UCSD-AML1 (cell line): Measurements from ENCODE around the gene SNRNP70.
"Not testable (repeated sequence)": the region's sequence is repeated elsewhere in the genome, so short reads cannot be mapped to it uniquely, and the experiment has no call there.

Experiments
- DNase-seq: peaks from one replicate; lab custom pipeline; 2025; ENCODE audit not compliant: unreplicated experiment; lab: John Stamatoyannopoulos, UW

The SNRNP70 gene

DNA sequence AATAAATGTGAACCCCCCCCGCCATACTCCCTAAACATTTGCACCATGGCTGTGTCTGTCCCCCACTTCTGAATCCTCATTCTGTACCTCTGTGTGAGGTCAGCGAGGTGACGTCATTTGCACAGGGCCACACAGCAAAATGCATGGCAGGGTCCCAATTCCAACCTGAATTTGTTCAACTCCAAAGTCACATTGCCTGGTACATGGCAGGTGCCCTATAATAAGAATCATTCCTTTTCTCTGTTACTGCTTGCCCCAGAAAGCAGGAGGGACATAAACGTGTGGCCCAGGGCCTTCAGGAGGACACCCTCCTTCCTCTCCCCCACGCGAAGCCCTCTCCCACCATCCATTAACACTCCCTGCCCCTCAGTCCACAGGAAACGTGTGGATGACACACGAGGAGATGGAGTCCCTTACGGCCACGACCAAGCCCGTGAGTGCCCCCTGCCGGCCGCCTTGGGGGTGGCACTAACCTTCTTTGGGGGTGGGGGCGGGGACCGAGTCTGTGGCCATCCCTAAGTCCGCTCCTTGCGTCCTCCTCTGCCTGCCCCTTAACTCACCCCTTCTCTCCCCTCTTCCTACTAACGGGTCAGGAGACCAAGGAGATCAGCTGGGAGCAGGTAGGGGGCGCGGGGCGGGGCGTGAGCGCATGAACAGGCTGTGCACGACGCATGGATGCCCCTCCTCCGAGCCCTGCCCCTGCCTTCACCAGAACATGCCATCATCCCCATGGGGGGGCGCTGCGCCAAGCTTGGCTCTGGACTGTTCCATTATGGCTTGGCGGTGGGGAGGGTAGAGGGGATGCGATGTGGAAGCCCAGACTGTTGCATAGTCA, 60.5 kb downstream of the SNRNP70 start:
- peak; percentile 95 for DNase-seq

DNA sequence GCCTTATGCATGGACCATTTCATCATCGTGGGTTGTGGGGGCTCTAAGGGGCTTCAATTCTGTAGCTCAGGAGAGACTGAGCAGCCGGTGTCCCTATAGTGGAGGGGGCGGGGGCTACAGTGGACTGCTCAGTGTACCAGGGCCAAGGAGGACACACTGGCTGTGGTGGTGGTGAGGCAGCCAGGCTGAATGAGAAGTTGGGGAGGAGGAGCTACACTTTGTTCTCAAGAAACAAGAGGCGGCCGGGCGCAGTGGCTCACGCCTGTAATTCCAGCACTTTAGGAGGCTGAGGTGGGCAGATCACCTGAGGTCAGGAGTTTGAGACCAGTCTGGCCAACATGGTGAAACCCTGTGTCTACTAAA, 61.1 kb downstream of the SNRNP70 start:
- not testable (repeated sequence) for DNase-seq

DNA sequence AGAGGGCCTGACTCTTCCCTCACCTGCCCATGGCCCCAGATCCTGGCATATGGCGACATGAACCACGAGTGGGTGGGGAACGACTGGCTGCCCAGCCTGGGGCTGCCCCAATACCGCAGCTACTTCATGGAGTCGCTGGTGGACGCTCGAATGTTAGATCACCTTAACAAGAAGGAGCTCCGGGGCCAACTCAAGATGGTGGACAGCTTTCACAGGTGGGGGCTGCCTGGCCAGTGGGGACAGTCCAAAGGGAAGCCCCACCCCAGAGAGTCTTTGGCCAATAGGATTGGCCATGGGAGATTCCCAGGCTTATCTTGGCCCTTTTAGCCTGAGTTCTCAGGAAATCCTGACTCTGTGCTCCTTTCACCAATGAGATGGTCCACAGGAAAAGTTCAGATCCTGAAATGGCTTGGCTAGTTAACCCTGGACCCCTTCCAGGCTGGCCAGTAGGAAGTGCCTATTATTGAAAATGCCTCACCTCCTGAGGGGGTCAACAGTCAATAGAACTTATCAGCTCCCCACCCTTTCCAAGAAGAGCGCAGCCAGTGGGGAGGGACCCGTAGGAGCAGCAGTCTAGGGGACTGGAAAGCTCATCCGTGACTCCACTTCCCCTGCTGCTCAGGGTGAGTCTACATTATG, 62.9 kb downstream of the SNRNP70 start:
- no peak for DNase-seq

DNA sequence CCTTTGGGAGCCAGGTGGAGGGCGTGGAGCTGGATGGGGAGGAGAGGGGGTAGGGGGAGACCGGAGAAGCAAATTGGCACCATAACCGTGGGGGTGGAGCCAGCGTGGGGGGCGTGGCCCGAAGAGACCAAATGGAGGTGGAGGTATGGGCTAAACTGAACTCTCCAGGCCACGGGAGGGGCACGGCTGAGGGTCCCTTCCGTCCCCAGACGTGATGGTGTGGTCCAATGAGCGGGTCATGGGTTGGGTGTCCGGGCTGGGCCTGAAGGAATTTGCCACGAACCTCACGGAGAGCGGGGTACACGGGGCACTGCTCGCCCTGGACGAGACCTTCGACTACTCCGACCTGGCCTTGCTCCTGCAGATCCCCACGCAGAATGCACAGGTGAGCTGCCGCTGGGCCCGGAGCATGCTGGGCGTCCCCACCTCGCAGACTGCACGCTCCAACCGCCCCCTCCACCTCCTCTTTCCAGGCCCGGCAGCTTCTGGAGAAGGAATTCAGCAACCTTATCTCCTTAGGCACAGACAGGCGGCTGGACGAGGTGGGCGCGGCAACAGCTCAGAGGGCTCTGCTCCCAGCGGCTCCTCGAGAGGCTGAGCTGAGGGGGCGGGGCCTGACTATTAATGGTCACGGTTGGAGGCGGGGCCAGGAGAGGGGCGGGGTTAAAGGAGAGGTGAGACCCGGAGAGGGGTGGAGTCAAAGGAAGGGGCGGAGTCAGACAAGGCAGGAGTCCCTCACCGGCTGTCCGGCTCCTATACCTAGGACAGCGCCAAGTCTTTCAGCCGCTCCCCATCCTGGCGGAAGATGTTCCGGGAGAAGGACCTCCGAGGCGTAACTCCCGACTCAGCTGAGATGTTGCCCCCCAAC, 63.8 kb downstream of the SNRNP70 start:
- peak; percentile 95 for DNase-seq

DNA sequence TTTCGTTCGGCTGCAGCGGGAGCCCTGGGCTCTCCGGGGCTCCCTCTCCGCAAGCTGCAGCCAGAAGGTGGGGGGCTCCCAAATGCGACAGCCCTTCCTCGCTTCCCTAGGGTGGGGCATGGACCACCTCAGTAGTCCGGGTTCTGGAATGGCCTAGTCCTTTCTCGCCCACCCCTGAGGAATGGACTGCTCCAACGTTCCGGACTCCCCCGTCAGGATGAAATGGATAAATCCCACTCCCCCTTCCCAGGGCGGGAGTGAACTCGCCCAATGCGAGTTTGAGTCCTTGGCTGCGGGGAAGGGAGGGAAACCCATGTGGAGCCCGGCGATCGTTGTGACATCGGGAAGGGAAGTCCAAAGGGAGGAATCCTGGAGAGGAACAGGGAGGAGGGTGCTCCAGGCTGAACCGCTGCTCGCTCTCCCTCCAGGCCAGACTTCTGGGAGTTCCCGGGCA, 64.4 kb downstream of the SNRNP70 start:
- peak; percentile 78 for DNase-seq

DNA sequence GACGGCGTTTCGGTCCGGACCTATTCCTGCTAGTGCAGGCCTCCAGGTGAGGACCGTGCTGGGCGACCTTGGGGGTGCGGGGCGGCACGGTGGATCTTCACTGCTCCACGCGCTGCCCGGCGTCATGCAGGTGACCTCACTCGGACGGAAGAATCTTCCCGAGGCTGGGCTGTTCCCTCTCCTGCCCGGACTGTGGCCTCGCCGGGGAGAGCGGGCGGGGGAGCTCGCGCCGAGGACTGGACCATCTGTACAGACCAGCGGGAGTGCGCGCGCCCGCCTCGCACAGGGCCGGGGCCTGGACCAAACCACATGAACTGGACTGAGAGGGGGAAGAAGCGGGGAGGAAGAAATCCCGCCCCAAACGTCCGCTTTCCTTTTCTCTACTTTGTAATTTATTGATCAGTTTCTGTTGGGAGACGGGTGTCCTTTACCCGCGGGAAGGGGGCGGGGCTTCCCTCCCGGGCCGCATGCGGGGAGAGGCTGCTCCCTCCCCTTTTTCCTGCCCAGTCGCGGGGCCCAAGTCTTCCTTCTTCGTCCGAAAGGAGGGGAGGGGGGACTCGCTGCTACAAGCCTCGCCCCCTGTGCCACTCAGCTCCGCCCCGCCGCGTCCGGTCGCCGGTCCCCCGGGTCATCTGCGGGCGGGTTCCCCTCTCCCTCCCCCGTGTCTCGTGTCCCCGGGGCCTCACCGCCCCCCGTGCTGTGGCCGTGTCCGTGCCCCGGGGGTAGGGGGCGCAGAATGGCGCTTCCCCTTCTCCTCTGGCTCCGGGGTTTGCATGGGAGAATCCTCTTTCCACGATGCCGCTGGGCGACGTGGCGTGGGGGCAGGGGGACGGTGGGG, 65.1 kb downstream of the SNRNP70 start:
- DNase-seq: peak; percentile 86

DNA sequence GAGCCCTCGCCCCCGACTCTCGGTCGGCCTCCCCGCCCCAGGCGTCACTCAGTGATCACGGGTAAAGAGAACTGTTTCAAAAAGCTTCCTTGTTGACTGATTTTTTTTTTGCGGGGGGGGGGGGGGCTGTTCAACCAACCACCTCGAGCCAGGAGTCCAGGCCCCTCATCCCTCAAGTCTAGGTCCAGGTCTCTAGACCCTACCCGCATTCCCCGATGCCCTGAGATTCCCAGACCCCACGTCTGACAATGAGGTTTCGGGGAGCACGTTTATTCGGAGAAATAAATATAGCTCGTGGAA, 65.6 kb downstream of the SNRNP70 start:
- no peak for DNase-seq

DNA sequence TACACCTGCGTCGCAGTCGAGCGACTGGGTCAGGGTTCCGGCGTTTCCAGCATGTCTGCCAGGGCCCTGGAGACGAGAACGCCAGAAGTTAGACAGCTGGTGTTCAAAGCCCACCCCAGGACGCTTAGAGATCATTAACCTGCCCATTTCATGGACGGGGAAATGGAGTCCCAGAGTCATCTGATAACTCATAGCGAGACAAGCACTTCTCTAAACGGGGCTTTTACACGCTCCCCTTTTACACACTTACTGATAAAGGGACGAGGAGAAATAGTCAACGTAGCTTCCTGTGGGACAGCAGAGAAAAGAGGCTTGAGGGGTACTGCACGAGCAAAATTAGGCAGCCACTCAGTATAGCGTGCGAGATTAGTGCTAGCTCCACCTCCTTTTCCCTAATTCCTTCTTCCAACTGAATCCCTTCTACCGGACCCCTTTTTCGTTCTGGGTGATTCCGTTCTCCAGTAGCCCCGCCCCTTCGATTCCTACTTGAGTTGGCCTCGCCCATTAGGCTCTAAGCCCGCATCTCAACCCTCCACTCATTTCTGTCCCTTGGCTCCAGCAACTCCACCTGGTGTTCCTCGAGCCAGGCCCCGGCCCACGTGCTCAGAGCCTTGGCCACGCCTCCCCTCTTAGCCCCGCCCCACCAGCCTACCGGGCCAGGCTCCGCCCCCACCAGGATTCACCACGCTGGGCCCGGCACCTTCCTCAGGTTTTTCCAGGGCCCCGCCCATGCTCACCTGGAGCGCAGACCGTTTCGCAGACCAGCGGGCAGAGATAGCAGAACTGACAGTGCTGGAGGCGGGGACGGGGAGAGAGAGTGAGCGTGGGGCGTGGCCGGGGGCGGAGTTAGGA, 66.2 kb downstream of the SNRNP70 start:
- DNase-seq: peak; percentile 65

DNA sequence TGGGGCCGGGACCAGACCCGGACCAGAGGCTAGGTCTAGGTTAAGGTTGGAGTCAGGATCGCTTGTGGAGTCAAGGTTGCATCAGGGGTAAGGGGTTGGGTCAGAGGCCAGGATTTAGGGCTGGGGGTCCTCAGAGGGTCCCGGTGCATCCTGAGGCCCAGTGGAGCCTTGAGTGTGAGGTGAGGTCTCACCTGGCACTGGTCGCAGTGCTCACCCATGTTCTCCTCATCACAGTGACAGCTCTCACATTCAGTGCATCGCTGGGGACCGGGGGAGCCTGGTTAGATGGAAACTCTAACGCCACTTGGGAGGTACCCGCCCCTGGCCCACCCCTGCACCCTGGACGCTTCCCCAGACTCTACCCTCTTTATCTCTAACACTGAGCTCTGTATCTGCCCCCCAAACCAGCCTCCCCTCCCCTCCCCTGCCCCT, 66.9 kb downstream of the SNRNP70 start:
- DNase-seq: no peak

DNA sequence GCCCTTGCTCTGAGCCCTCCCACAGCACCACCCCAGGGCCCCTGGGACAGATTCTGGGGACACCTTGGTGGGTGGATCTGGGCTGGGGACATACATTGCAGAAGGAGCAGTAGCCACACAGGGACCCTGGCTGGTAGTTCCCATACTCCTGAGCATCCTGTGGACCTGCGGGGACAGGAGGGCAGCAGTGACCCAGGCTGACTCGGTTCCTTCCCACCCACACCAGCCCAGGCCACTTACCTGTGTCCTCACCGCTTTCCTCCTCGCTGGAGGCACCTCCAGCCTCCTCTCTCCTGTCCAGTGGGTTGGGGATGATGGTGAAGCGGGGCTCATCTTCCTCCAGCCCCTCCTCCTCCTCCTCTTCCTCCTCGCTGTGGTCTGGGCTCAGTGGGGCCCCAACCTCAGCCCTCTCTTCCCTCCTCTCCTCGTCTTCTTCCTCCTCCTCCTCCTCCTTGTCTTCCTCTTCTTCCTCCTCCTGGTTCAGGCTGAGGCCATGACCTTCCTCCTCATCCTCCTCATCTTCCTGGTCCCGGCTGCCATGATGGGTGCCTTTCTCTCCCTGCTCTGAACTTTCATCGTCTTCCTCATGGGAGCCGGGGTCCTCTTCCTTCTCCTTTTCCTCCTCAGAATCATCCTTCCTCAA, 68.0 kb downstream of the SNRNP70 start:
- DNase-seq: no peak

DNA sequence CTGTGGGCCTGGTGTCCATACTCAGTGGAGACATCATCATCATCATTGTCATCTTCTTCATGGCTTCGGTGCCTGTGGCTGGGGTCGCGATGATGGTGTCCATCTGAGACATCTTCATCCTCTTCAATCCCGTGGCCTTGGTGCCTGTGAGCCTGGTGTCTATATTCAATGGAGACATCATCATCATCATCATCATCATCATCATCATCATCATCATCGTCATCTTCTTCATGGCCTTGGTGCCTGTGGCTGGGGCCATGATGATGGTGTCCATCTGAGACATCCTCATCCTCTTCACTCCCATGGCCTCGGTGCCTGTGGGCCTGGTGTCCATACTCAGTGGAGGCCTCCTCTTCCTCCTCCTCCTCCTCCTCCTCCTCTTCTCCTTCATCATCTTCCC, 69.0 kb downstream of the SNRNP70 start:
- no peak for DNase-seq

DNA sequence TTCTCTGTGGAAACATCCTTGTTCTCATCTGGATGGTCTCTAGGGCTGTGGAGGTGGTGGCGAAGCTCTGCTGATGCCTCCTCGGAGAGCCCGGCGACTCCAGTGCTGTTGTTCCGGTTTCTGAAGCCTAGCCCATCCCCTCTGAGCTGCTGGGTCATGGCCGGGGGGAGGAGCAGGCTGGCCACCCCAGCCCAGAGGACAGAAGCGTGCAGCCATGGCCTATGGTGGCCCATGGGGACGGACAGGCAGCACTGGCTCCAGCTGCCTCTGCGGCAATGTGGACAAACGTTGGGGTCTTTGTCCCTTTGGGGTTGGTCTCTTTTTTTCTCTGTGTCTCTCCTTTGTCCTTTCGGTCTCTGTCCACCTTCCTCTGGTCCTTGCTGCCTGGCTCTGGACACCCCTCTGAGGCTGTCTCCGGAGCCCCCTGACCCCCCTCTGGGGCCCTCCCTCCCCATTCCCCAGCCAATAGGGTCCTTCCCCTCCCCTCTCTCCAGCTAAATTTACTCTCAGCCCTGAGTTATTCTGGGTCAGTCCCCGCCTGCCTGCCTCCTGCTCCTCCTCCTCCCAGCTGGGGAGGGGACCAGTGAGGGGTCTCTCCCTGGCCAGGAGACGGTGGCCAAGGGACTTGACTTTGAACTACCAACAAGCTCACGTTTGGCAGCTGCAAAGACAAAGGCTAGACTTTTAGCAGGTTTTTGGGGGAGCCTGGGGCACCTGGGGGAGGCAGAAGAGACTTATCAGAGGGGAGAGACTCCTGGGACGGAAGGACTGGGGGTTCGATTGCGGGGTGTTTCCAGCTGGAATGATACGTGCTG, 70.0 kb downstream of the SNRNP70 start, which contains the start of gene HRC:
Gene HRC, minus strand, starts transcription at position 392 of the 815 bp plus-strand sequence. Its CDS starts 159 bp downstream, at position 233.
- no peak for DNase-seq

DNA sequence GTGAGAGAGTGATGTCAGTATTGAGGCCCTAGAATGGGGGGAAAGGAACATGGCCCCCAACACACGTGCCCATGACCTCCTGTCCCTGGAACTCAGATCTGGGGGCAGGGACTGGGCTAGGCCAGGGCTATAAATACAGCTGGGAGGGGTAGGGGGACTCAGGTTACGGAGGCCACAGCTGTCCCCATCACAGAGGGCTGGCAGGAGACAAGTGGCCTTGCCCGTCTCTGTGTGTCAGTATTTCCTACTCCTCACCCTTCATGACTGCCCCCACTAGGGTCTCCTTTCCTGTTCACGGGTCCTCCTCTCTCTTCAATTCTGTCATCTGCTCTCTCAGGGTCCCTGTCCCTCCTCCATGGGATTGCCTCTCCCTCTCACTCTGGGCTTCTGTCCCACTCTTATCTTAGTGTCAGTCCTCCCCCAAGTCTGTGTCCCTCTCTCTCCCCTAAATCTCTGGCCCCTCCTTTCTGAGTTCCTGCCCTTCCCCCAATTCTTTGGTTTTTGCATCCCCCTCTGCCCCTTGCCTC, 70.6 kb downstream of the SNRNP70 start:
- DNase-seq: no peak

DNA sequence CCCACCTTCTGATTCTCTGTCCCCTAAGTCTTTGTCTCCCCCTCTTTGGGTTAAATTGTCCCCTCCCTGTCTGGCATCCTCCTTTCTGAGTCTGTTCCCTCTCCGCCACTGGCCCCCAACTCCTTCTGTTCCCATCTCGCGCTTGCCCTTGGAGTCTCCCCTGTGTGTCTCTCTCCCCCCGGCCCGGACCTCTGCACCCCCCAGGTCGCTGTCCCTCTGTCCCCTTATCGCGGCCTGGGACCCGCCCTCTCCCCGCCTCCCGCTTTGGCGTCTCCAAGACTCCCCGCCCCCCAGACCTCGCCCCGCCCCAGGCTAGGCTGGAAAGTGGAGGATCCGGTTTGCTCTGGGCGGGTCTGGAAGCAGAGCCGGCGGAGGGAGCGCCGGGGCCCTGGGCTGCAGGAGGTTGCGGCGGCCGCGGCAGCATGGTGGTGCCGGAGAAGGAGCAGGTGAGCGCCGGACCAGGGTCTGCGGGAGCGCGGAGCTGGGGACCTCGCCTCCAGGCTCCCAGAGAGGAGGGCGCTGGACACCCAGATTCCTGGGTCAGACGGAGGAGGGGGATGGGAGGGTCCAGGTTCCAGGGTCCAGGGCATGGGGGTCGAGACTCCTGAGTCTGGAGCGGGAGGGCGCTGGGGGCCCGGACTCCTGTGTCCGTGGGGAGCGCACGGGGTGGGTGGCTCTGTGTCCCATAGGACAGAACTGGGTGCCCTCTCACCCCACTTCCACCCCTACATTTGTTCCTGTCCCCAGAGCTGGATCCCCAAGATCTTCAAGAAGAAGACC, 72.4 kb downstream of the SNRNP70 start, which contains the start of gene TRPM4:
Gene TRPM4, plus strand, starts transcription at position 348 of the 780 bp plus-strand sequence. Its CDS starts 75 bp downstream, at position 423.
- peak; percentile 88 for DNase-seq
